NB4 (cell line): ENCODE measurements around the gene TMEM45A.

Experiments used
- MYC ChIP-seq: IDR thresholded peaks from 2 replicates; pipeline ENCODE4 v1.6.1; 2011; ENCODE audit warnings: low read depth, low read length
- POLR2A ChIP-seq: IDR thresholded peaks from 2 replicates; pipeline ENCODE4 v1.6.1; 2011; ENCODE audit warnings: mild to moderate bottlenecking; ENCODE audit not compliant: insufficient read length; ENCODE audit errors: extremely low read depth
- TF ChIP-seq, protein P1 (sequence below): IDR thresholded peaks from one replicate; pipeline ENCODE4 v1.5.1; 2012; ENCODE audit warnings: low read depth, low read length
- TF ChIP-seq, protein P2 (sequence below): IDR thresholded peaks from 2 replicates; pipeline ENCODE4 v1.6.1; 2011; ENCODE audit warnings: low read depth, low read length

- TF ChIP-seq, protein P1, sequence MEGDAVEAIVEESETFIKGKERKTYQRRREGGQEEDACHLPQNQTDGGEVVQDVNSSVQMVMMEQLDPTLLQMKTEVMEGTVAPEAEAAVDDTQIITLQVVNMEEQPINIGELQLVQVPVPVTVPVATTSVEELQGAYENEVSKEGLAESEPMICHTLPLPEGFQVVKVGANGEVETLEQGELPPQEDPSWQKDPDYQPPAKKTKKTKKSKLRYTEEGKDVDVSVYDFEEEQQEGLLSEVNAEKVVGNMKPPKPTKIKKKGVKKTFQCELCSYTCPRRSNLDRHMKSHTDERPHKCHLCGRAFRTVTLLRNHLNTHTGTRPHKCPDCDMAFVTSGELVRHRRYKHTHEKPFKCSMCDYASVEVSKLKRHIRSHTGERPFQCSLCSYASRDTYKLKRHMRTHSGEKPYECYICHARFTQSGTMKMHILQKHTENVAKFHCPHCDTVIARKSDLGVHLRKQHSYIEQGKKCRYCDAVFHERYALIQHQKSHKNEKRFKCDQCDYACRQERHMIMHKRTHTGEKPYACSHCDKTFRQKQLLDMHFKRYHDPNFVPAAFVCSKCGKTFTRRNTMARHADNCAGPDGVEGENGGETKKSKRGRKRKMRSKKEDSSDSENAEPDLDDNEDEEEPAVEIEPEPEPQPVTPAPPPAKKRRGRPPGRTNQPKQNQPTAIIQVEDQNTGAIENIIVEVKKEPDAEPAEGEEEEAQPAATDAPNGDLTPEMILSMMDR, result no peak
- TF ChIP-seq MYC (no peak), POLR2A (no peak)
- TF ChIP-seq, protein P2, sequence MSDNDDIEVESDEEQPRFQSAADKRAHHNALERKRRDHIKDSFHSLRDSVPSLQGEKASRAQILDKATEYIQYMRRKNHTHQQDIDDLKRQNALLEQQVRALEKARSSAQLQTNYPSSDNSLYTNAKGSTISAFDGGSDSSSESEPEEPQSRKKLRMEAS, result no peak
Observed at GRCh38 chr3:100516838-100517237, 24.4 kb downstream of the TMEM45A start.
